Neural cell (in vitro differentiated cells): ENCODE measurements around the gene TEAD4. TPM values are rescaled to one million over a fixed set of nuclear protein-coding genes. Genes with fewer than 3 reads are reported as not detected.

Experiments used
- H2AFZ ChIP-seq: fragments of 200-600, 300-800 bp; sonication (generic), shearing (Covaris generic); 2 replicates; pipeline ENCODE4 v1.6.0; 2014; ENCODE audit warnings: low read depth, mild to moderate bottlenecking, antibody characterized with exemption, low read length, moderate library complexity
- H3F3A ChIP-seq: fragments of 200-600 bp; shearing (Covaris generic); 2 replicates; pipeline ENCODE4 v1.6.1; 2016; ENCODE audit warnings: mild to moderate bottlenecking, moderate library complexity, mixed read lengths, antibody characterized with exemption, low read length; ENCODE audit not compliant: insufficient read depth, poor library complexity, severe bottlenecking
- H3K27ac ChIP-seq: fragments of 200-600, 300-800 bp; sonication (generic), shearing (Covaris generic); 2 replicates; pipeline ENCODE4 v1.5.1; 2014; ENCODE audit warnings: mild to moderate bottlenecking, low read length, moderate library complexity
- H3K27me3 ChIP-seq: fragments of 300-800, 200-600 bp; sonication (generic), shearing (Covaris generic); 2 replicates; pipeline ENCODE4 v1.6.0; 2014; ENCODE audit warnings: mild to moderate bottlenecking, low read depth, low read length, moderate library complexity; ENCODE audit not compliant: insufficient read depth
- H3K36me3 ChIP-seq: fragments of 300-800, 200-600 bp; sonication (generic), shearing (Covaris generic); 2 replicates; pipeline ENCODE4 v1.5.1; 2014; ENCODE audit warnings: mild to moderate bottlenecking, antibody characterized with exemption, low read length, moderate library complexity; ENCODE audit not compliant: insufficient read depth
- H3K4me2 ChIP-seq: fragments of 300-800, 200-600 bp; sonication (generic), shearing (Covaris generic); 2 replicates; pipeline ENCODE4 v1.6.0; 2014; ENCODE audit warnings: mild to moderate bottlenecking, low read length
- H3K4me3 ChIP-seq: fragments of 300-800, 200-600 bp; sonication (generic), shearing (Covaris generic); 2 replicates; pipeline ENCODE4 v1.5.1; 2014; ENCODE audit warnings: mild to moderate bottlenecking, low read length, moderate library complexity
- H3K79me2 ChIP-seq: fragments of 200-600 bp; shearing (Covaris generic); replicated peaks from 2 replicates; pipeline ENCODE4 v1.6.0; 2014; ENCODE audit warnings: mild to moderate bottlenecking, low read length, moderate library complexity; ENCODE audit not compliant: insufficient read depth
- H3K9ac ChIP-seq: fragments of 300-800, 200-600 bp; sonication (generic), shearing (Covaris generic); 2 replicates; pipeline ENCODE4 v1.6.1; 2016; ENCODE audit warnings: mild to moderate bottlenecking, low read length, mixed read lengths
- H3K9me2 ChIP-seq: fragments of 200-600 bp; shearing (Covaris generic); 2 replicates; pipeline ENCODE4 v1.6.1; 2016; ENCODE audit warnings: mild to moderate bottlenecking, low read length, mixed read lengths; ENCODE audit not compliant: insufficient read depth
- H3K9me3 ChIP-seq: fragments of 200-600, 300-800 bp; sonication (generic), shearing (Covaris generic); 2 replicates; pipeline ENCODE4 v1.6.1; 2016; ENCODE audit warnings: mild to moderate bottlenecking, mixed run types, low read length, moderate library complexity, mixed read lengths
- H4K20me1 ChIP-seq: fragments of 200-600 bp; shearing (Covaris generic); 2 replicates; pipeline ENCODE4 v1.6.1; 2016; ENCODE audit warnings: mild to moderate bottlenecking, mixed run types; ENCODE audit not compliant: insufficient read depth
- EP300 ChIP-seq: fragments of 450-650 bp; conservative IDR thresholded peaks from 2 replicates; pipeline ENCODE4 v1.6.1; 2014; ENCODE audit warnings: antibody characterized with exemption, mild to moderate bottlenecking, moderate library complexity; ENCODE audit not compliant: poor library complexity, severe bottlenecking
- MXI1 ChIP-seq: fragments of 450-650 bp; conservative IDR thresholded peaks from 2 replicates; pipeline ENCODE4 v1.6.1; 2014; ENCODE audit warnings: antibody characterized with exemption, mild to moderate bottlenecking; ENCODE audit not compliant: poor library complexity, severe bottlenecking
- POLR2AphosphoS5 ChIP-seq: IDR thresholded peaks from 2 replicates; pipeline ENCODE4 v1.6.1; 2012
- RAD21 ChIP-seq: fragments of 450-650 bp; conservative IDR thresholded peaks from 2 replicates; pipeline ENCODE4 v1.6.1; 2014; ENCODE audit warnings: antibody characterized with exemption, mild to moderate bottlenecking, moderate library complexity
- SMC3 ChIP-seq: fragments of 450-650 bp; conservative IDR thresholded peaks from 2 replicates; pipeline ENCODE4 v1.6.1; 2014; ENCODE audit warnings: antibody characterized with exemption, mild to moderate bottlenecking, moderate library complexity; ENCODE audit not compliant: poor library complexity
- TAF1 ChIP-seq: IDR thresholded peaks from 2 replicates; pipeline ENCODE4 v1.6.1; 2012; ENCODE audit warnings: low read depth
- polyA plus RNA-seq: library from polyadenylated mRNA; depleted of rRNA; stranded (reverse); fragments of >200 nt; gene quantifications from 2 replicates; pipeline ENCODE4 v1.2.3, GENCODE V29; 2014
- TF ChIP-seq, protein P1 (sequence below): fragments of 450-650 bp; IDR thresholded peaks from 2 replicates; pipeline ENCODE4 v1.5.1; 2014; ENCODE audit warnings: antibody characterized with exemption, mild to moderate bottlenecking, moderate library complexity; ENCODE audit not compliant: poor library complexity, severe bottlenecking
- TF ChIP-seq, protein P2 (sequence below): IDR thresholded peaks from 2 replicates; pipeline ENCODE4 v1.6.1; 2012; ENCODE audit warnings: borderline replicate concordance

The TEAD4 gene
- polyA plus RNA-seq, 1 donor from 2014 or later, result 1.6 TPM

DNA sequence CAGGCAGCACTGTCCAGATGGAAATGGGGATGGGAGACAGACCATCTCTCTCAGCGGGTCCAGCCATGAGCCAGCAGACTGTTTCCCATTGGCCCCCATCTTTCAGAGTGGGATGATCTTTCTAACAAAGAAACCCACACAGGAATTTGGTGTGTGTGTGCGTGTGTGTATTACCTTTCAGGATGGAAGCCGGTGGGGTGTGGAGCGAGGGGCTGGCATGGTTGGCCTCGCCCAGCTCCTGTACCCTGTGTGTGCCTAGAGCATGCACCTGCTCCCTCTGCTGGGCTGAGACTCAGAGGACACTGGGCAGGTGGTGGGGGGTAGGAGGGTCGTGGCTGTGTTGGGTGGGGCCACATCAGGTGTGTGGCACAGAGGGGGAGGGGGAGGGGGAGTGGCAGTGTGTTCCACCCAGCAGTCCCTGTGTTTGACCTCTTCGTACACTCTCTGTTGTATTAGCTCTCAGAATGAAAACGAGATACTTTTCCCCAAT, 85.0 kb downstream of the TEAD4 start:
- Histone ChIP-seq H3K27me3 (no peaks in the 10 kb centered on the region), H4K20me1 (no peaks in the 10 kb centered on the region), H3K36me3 (no peaks in the 10 kb centered on the region), H3K27ac (no peak overlapping the region), H3K9ac (no peak overlapping the region), H3K79me2 (no peaks in the 10 kb centered on the region), H3K4me2 (no peak overlapping the region), H2AFZ (no peak overlapping the region), H3K4me3 (no peak overlapping the region), H3K9me3 (no peaks in the 10 kb centered on the region), H3K9me2 (no peaks in the 10 kb centered on the region), H3F3A (no peaks in the 10 kb centered on the region)
- no peak for TF ChIP-seq TAF1
- TF ChIP-seq, protein P1, sequence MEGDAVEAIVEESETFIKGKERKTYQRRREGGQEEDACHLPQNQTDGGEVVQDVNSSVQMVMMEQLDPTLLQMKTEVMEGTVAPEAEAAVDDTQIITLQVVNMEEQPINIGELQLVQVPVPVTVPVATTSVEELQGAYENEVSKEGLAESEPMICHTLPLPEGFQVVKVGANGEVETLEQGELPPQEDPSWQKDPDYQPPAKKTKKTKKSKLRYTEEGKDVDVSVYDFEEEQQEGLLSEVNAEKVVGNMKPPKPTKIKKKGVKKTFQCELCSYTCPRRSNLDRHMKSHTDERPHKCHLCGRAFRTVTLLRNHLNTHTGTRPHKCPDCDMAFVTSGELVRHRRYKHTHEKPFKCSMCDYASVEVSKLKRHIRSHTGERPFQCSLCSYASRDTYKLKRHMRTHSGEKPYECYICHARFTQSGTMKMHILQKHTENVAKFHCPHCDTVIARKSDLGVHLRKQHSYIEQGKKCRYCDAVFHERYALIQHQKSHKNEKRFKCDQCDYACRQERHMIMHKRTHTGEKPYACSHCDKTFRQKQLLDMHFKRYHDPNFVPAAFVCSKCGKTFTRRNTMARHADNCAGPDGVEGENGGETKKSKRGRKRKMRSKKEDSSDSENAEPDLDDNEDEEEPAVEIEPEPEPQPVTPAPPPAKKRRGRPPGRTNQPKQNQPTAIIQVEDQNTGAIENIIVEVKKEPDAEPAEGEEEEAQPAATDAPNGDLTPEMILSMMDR, result no peak
- no peak for TF ChIP-seq SMC3
- no peak for TF ChIP-seq EP300

DNA sequence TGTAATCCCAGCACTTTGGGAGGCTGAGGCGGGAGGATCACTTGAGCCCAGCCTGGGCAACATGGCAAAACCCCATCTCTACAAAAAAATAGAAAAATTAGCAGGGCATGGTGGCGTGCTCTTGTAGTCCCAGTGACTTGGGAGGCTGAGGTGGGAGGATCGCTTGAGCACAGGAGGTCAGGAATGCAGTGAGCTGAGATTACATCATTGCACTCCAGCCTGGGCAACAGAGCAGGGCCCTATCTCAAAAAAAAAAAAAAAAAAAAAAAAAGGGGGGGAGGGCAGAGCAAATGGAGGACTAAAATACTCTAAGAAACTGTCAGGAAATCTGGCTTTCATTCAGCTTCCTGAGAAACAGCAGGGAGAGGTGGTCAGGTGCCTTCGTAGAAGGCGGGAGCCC, 86.3 kb downstream of the TEAD4 start:
- no peak overlapping the region for H3K4me2 ChIP-seq
- H3K4me3 ChIP-seq, result no peak overlapping the region
- H3K9ac ChIP-seq, result no peak overlapping the region
- TF ChIP-seq RAD21 (no peak), POLR2AphosphoS5 (no peak), SMC3 (no peak), TAF1 (no peak), MXI1 (no peak)
- no peaks in the 10 kb centered on the region for H3K79me2 ChIP-seq
- no peak overlapping the region for H2AFZ ChIP-seq
- H4K20me1 ChIP-seq, result no peaks in the 10 kb centered on the region
- H3K9me2 ChIP-seq, result no peaks in the 10 kb centered on the region
- no peaks in the 10 kb centered on the region for H3K9me3 ChIP-seq
- H3K27me3 ChIP-seq, result no peaks in the 10 kb centered on the region
- no peak overlapping the region for H3K27ac ChIP-seq
- no peaks in the 10 kb centered on the region for H3F3A ChIP-seq
- H3K36me3 ChIP-seq, result no peaks in the 10 kb centered on the region

DNA sequence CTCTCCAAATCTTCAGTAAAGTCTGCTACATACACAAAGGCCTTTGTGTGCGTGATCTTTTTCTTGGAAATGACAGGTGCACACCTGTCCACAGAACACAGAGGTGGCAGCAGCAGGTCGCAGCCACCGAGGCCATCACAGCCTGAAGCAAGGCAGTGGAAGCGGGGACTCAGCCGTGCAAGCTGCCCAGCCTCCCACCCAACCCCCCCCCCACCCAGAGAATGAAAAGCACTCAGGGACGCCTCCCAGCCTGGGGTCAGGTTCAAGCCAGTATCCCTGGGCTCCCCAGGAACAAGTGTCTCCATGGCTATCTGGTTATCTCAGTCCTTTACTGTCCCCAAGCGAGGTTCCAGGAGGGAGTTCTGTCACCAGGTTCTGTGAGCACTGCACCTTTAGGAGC, 86.8 kb downstream of the TEAD4 start:
- Histone ChIP-seq H3K79me2 (no peaks in the 10 kb centered on the region), H3K4me3 (no peak overlapping the region), H3K27me3 (no peaks in the 10 kb centered on the region), H3K27ac (no peak overlapping the region), H3K9ac (no peak overlapping the region), H4K20me1 (no peaks in the 10 kb centered on the region), H3K9me2 (no peaks in the 10 kb centered on the region), H2AFZ (no peak overlapping the region), H3K4me2 (no peak overlapping the region), H3K9me3 (no peaks in the 10 kb centered on the region), H3K36me3 (no peaks in the 10 kb centered on the region), H3F3A (no peaks in the 10 kb centered on the region)
- TF ChIP-seq, protein P2, sequence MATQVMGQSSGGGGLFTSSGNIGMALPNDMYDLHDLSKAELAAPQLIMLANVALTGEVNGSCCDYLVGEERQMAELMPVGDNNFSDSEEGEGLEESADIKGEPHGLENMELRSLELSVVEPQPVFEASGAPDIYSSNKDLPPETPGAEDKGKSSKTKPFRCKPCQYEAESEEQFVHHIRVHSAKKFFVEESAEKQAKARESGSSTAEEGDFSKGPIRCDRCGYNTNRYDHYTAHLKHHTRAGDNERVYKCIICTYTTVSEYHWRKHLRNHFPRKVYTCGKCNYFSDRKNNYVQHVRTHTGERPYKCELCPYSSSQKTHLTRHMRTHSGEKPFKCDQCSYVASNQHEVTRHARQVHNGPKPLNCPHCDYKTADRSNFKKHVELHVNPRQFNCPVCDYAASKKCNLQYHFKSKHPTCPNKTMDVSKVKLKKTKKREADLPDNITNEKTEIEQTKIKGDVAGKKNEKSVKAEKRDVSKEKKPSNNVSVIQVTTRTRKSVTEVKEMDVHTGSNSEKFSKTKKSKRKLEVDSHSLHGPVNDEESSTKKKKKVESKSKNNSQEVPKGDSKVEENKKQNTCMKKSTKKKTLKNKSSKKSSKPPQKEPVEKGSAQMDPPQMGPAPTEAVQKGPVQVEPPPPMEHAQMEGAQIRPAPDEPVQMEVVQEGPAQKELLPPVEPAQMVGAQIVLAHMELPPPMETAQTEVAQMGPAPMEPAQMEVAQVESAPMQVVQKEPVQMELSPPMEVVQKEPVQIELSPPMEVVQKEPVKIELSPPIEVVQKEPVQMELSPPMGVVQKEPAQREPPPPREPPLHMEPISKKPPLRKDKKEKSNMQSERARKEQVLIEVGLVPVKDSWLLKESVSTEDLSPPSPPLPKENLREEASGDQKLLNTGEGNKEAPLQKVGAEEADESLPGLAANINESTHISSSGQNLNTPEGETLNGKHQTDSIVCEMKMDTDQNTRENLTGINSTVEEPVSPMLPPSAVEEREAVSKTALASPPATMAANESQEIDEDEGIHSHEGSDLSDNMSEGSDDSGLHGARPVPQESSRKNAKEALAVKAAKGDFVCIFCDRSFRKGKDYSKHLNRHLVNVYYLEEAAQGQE, result no peak
- TF ChIP-seq RAD21, result no peak
- no peak for TF ChIP-seq MXI1
- no peak for TF ChIP-seq TAF1
